Lower leg skin (tissue), 3 donors: ENCODE data around the gene MRPS7.

Source experiments
- CTCF ChIP-seq, 3 donors: fragments of 450-650 bp; IDR thresholded peaks; one replicate each; pipeline ENCODE4 v1.5.1; 2016; ENCODE audit warnings: antibody characterized with exemption in 3 of 3, mild to moderate bottlenecking in 3 of 3, moderate library complexity in 2 of 3
- POLR2A ChIP-seq, 2 donors: fragments of 450-650 bp; IDR thresholded peaks; one replicate each; pipeline ENCODE4 v1.6.1; 2016 to 2017; ENCODE audit warnings: antibody characterized with exemption in 2 of 2, mild to moderate bottlenecking in 1 of 2, moderate library complexity in 1 of 2

- no peak for TF ChIP-seq CTCF (IDR thresholded peaks at IDR 0.05)
- TF ChIP-seq POLR2A (IDR thresholded peaks at IDR 0.05): no peak
Observed at GRCh38 chr17:75242461-75243042, 19.1 kb upstream of the MRPS7 start.
